Neuronal stem cell (in vitro differentiated cells): ENCODE measurements around the gene KIAA1671.

Experiments used
- DNase-seq: peaks from one replicate; pipeline ENCODE4 v3.0.0-alpha.2; 2013; ENCODE audit warnings: low spot score
- H2AFZ ChIP-seq: one replicate; pipeline ENCODE4 v1.6.1; 2013; ENCODE audit warnings: mild to moderate bottlenecking, low read length, inconsistent platforms
- H2AK5ac ChIP-seq: 2 replicates; pipeline ENCODE4 v1.6.1; 2013; ENCODE audit warnings: low read depth, mild to moderate bottlenecking, inconsistent platforms, low read length, moderate library complexity, mixed read lengths
- H2BK120ac ChIP-seq: 2 replicates; pipeline ENCODE4 v1.6.1; 2013; ENCODE audit warnings: low read depth, mild to moderate bottlenecking, inconsistent platforms, low read length, moderate library complexity, mixed read lengths
- H2BK12ac ChIP-seq: one replicate; pipeline ENCODE4 v1.6.1; 2013; ENCODE audit warnings: low read length, inconsistent platforms
- H2BK15ac ChIP-seq: 2 replicates; pipeline ENCODE4 v1.6.1; 2013; ENCODE audit warnings: mild to moderate bottlenecking, low read length, inconsistent platforms, mixed read lengths
- H2BK5ac ChIP-seq: one replicate; pipeline ENCODE4 v1.6.1; 2013; ENCODE audit warnings: inconsistent platforms, mild to moderate bottlenecking, low read length, moderate library complexity
- H3K14ac ChIP-seq: one replicate; pipeline ENCODE4 v1.6.1; 2013; ENCODE audit warnings: low read length, inconsistent platforms
- H3K18ac ChIP-seq: 2 replicates; pipeline ENCODE4 v1.6.1; 2013; ENCODE audit warnings: low read length, inconsistent platforms
- H3K23ac ChIP-seq: 2 replicates; pipeline ENCODE4 v1.6.1; 2013; ENCODE audit warnings: low read depth, mild to moderate bottlenecking, mixed read lengths, low read length, inconsistent platforms; ENCODE audit not compliant: poor library complexity
- H3K27ac ChIP-seq: replicated peaks from 3 replicates; pipeline ENCODE4 v1.5.1; 2013; ENCODE audit warnings: low read length, inconsistent platforms
- H3K27me3 ChIP-seq, 3 experiments: 2 replicates each; pipeline ENCODE4 v1.6.1; 2013; ENCODE audit warnings: low read length in 3 of 3, mild to moderate bottlenecking in 2 of 3, inconsistent platforms in 1 of 3, low read depth in 1 of 3, mixed read lengths in 1 of 3, moderate library complexity in 1 of 3; ENCODE audit not compliant: control insufficient read depth in 3 of 3, insufficient read depth in 3 of 3
- H3K36me3 ChIP-seq, 2 donors: replicated peaks in 1 of 2; 2 replicates each; pipeline ENCODE4 v1.6.1; 2013; ENCODE audit warnings: low read length in 2 of 2; ENCODE audit not compliant: control insufficient read depth in 2 of 2, insufficient read depth in 2 of 2
- H3K4ac ChIP-seq: 2 replicates; pipeline ENCODE4 v1.6.1; 2013; ENCODE audit warnings: inconsistent platforms, mild to moderate bottlenecking, low read length, moderate library complexity
- H3K4me1 ChIP-seq, 2 donors: 1 replicate in 1 of 2; 2 replicates in 1 of 2; pipeline ENCODE4 v1.6.1; 2013; ENCODE audit warnings: low read length in 2 of 2, low read depth in 1 of 2; ENCODE audit not compliant: control insufficient read depth in 2 of 2, insufficient read depth in 1 of 2
- H3K4me2 ChIP-seq: one replicate; pipeline ENCODE4 v1.6.1; 2013; ENCODE audit warnings: mild to moderate bottlenecking, low read length, inconsistent platforms; ENCODE audit not compliant: insufficient read depth, poor library complexity, severe bottlenecking
- H3K4me3 ChIP-seq, 2 donors: 2 replicates each; pipeline ENCODE4 v1.5.1; 2013; ENCODE audit warnings: low read length in 2 of 2, mild to moderate bottlenecking in 2 of 2, inconsistent platforms in 1 of 2, moderate library complexity in 1 of 2
- H3K79me1 ChIP-seq: one replicate; pipeline ENCODE4 v1.6.1; 2013; ENCODE audit warnings: low read depth, mild to moderate bottlenecking, inconsistent platforms, low read length, moderate library complexity
- H3K9ac ChIP-seq: one replicate; pipeline ENCODE4 v1.6.1; 2013; ENCODE audit warnings: mild to moderate bottlenecking, low read depth, low read length, inconsistent platforms; ENCODE audit not compliant: poor library complexity
- H3K9me3 ChIP-seq, 2 donors: replicated peaks in 1 of 2; 2 replicates each; pipeline versions ENCODE3 to v1.6.1; 2013; ENCODE audit warnings: low read length in 2 of 2, mild to moderate bottlenecking in 2 of 2, inconsistent platforms in 1 of 2, low read depth in 1 of 2, mixed read lengths in 1 of 2, moderate library complexity in 1 of 2; ENCODE audit not compliant: control insufficient read depth in 2 of 2, insufficient read depth in 1 of 2
- H4K8ac ChIP-seq: one replicate; pipeline ENCODE4 v1.6.1; 2013; ENCODE audit warnings: low read depth, mild to moderate bottlenecking, inconsistent platforms, low read length, moderate library complexity
- H4K91ac ChIP-seq: one replicate; pipeline ENCODE4 v1.6.1; 2013; ENCODE audit warnings: low read length, low read depth, mild to moderate bottlenecking, inconsistent platforms; ENCODE audit not compliant: poor library complexity
- WGBS, 2 donors: extraction: QIAGEN DNeasy Blood & Tissue Kit; methylation state at CpG; one replicate each; pipeline ENCODE4 v1.1.7; 2013; ENCODE audit warnings: missing lambda C conversion rate in 2 of 2, mixed read lengths in 1 of 2; ENCODE audit not compliant: insufficient read length in 2 of 2, insufficient replicate concordance in 1 of 2; ENCODE audit errors: extremely low coverage in 2 of 2; 5-methylcytosine and 5-hydroxymethylcytosine counted together

Gene KIAA1671

DNA sequence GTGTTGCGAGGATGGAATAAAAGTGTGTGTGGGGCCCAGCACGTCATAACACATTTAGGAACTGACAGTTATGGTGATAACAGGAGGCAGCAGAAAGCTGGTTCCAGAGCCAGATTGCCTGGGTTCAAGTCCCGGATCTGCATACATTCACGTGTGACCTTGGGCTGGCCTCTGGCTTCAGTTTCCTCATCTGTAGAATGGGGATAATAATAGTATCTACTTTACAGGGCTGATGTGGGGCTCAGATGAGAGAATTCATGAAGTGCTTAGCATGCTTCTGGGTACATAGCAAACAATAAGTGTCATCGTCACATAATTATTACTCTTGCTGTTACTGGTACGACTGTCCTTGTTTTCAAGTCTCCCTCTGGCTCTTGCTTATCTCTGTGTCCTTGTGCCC lies 97.3 kb downstream of the KIAA1671 start:
- Histone ChIP-seq H3K4ac (no peak overlapping the region), H4K8ac (no peak overlapping the region), H3K9ac (no peak overlapping the region), H2BK15ac (no peak overlapping the region), H3K4me1 (no peaks in the 10 kb centered on the region), H3K4me2 (no peak overlapping the region), H4K91ac (no peak overlapping the region), H3K36me3 (peaks cover 30 to 37% of the 10 kb centered on the region in 2 donors), H3K27ac (no peak overlapping the region), H3K23ac (no peak overlapping the region), H3K79me1 (peaks cover 2% of the 10 kb centered on the region), H2BK5ac (no peak overlapping the region), H3K14ac (no peak overlapping the region), H2AK5ac (no peak overlapping the region), H3K4me3 (no peak overlapping the region), H2AFZ (no peak overlapping the region), H3K18ac (no peak overlapping the region), H2BK12ac (no peak overlapping the region), H3K27me3 (no peaks in the 10 kb centered on the region), H2BK120ac (no peak overlapping the region), H3K9me3 (peaks cover 12 to 15% of the 10 kb centered on the region in 2 donors)
- WGBS, 2 donors, result no CpG with 5 or more reads among the region's 6 CpGs
- no peak for DNase-seq

DNA sequence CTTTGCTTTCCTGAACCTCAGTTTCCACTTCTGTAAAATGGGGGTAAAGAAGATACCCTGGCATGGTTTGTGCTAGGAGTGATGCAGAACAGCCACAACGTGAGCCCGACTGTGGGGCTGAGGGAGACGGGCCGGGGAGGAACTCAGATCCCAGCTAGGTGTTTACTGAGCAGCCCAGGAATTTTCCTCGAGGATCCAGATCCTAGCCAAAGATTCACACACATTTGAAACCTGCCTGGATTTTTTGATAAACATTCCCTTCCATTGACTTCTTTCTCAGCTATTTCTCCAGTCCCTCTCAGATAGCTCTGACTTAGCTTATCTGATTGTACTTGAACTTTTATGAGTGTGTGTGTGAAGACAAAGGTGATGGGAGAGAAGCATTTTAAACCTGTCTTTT lies 98.0 kb downstream of the KIAA1671 start:
- no CpG with 5 or more reads among the region's 5 CpGs for WGBS, 2 donors
- H3K4me3 ChIP-seq, result no peak overlapping the region

DNA sequence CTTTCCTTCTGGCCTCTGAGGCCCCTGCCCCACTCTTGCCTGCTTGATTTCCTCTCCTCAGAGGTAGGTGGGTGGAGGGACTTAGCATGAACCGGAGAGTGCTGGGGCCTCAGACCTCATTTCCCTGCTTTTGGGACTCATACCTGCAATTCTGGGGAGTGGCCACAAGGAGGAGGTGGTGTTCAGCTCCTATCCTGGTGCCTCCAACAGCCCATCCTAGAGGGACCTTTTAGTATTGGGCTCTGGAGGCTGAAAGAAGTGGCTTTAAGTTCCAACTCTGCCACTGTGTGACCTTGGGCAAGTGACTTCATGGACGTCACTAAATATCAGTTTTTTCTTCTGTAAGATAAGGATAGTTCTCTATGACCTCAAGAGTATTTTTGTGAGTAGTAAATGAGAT lies 98.6 kb downstream of the KIAA1671 start:
- WGBS, 2 donors, result no CpG with 5 or more reads among the region's 2 CpGs
- Histone ChIP-seq H3K79me1 (peaks cover 2% of the 10 kb centered on the region), H3K27ac (no peak overlapping the region), H4K8ac (no peak overlapping the region), H3K27me3 (no peaks in the 10 kb centered on the region), H2BK15ac (no peak overlapping the region), H3K4me3 (peak overlapping the region in 1 of 2 donors; percentile 30), H3K36me3 (peaks cover 30 to 37% of the 10 kb centered on the region in 2 donors), H2AK5ac (no peak overlapping the region), H3K9ac (no peak overlapping the region), H2BK5ac (no peak overlapping the region), H2AFZ (no peak overlapping the region), H2BK12ac (no peak overlapping the region), H3K14ac (no peak overlapping the region), H3K4me1 (no peaks in the 10 kb centered on the region), H3K4me2 (no peak overlapping the region), H3K23ac (no peak overlapping the region), H3K9me3 (peaks cover 12 to 15% of the 10 kb centered on the region in 2 donors), H2BK120ac (no peak overlapping the region), H3K18ac (no peak overlapping the region), H3K4ac (no peak overlapping the region), H4K91ac (no peak overlapping the region)
- no peak for DNase-seq

More for the DNA sequence above, 98.0 kb downstream of the KIAA1671 start:
- H3K79me1 ChIP-seq, result peaks cover 2% of the 10 kb centered on the region
- H2BK12ac ChIP-seq, result no peak overlapping the region
- no peak overlapping the region for H3K27ac ChIP-seq
- no peak overlapping the region for H4K8ac ChIP-seq
- H3K18ac ChIP-seq, result no peak overlapping the region
- no peak overlapping the region for H3K14ac ChIP-seq
- H3K9me3 ChIP-seq, result peaks cover 12 to 15% of the 10 kb centered on the region in 2 donors
- H3K4ac ChIP-seq, result no peak overlapping the region
- no peak overlapping the region for H4K91ac ChIP-seq
- H2BK5ac ChIP-seq, result no peak overlapping the region
- no peak overlapping the region for H2AK5ac ChIP-seq
- H3K36me3 ChIP-seq, result peaks cover 30 to 37% of the 10 kb centered on the region in 2 donors
- no peak overlapping the region for H3K4me2 ChIP-seq
- no peak overlapping the region for H2BK120ac ChIP-seq
- H3K23ac ChIP-seq, result no peak overlapping the region
- no peak overlapping the region for H2BK15ac ChIP-seq
- H3K4me1 ChIP-seq, result no peaks in the 10 kb centered on the region
- H2AFZ ChIP-seq, result no peak overlapping the region
- DNase-seq, result no peak
- no peaks in the 10 kb centered on the region for H3K27me3 ChIP-seq
- H3K9ac ChIP-seq, result no peak overlapping the region

- Histone ChIP-seq H3K9ac (peak overlapping the region; percentile 55), H3K4me2 (no peak overlapping the region), H2AK5ac (no peak overlapping the region), H3K14ac (no peak overlapping the region), H2BK12ac (no peak overlapping the region), H3K27ac (no peak overlapping the region), H2BK5ac (no peak overlapping the region), H2AFZ (no peak overlapping the region), H3K18ac (no peak overlapping the region), H2BK15ac (no peak overlapping the region), H3K27me3 (no peaks in the 10 kb centered on the region), H3K4me1 (peaks cover 0 to 2% of the 10 kb centered on the region in 2 donors), H3K9me3 (peaks cover 12 to 15% of the 10 kb centered on the region in 2 donors), H3K4me3 (no peak overlapping the region), H4K8ac (no peak overlapping the region), H2BK120ac (no peak overlapping the region), H3K4ac (no peak overlapping the region), H3K79me1 (peaks cover under 1% of the 10 kb centered on the region), H3K23ac (no peak overlapping the region), H3K36me3 (peaks cover 30 to 37% of the 10 kb centered on the region in 2 donors), H4K91ac (no peak overlapping the region)
- WGBS, 2 donors, result no CpG with 5 or more reads among the region's 9 CpGs
- no peak for DNase-seq
Observed at GRCh38 chr22:25051983-25052710, 99.6 kb downstream of the KIAA1671 start.
